Tibial nerve (tissue), 4 donors: Measurements from ENCODE around the gene PXDN. TPM values are rescaled to one million over a fixed set of nuclear protein-coding genes. Genes with fewer than 3 reads are reported as not detected.

ENCODE experiments used
- DNase-seq, 2 donors: peaks; one replicate each; pipeline ENCODE4 v3.0.0-alpha.2; 2019; ENCODE audit warnings: low spot score in 2 of 2
- H3K27ac ChIP-seq, 4 donors: fragments of 200-600 bp; sonication (generic) in 3 of 4; one replicate each; pipeline ENCODE4 v1.5.1; 2017 to 2019; ENCODE audit warnings: mild to moderate bottlenecking in 1 of 4
- H3K27me3 ChIP-seq, 2 donors: fragments of 200-600 bp; sonication (generic) in 1 of 2; one replicate each; pipeline versions ENCODE4 v1.5.1 to v1.6.0; 2017 to 2019
- H3K36me3 ChIP-seq, 3 donors: fragments of 200-600 bp; sonication (generic); one replicate each; pipeline ENCODE4 v1.5.1; 2018 to 2019
- H3K4me1 ChIP-seq, 4 donors: fragments of 200-600 bp; sonication (generic) in 3 of 4; one replicate each; pipeline ENCODE4 v1.5.1; 2017 to 2019
- H3K4me3 ChIP-seq, 4 donors: fragments of 200-600 bp; sonication (generic) in 3 of 4; one replicate each; pipeline ENCODE4 v1.5.1; 2017 to 2019; ENCODE audit warnings: mild to moderate bottlenecking in 1 of 4, moderate library complexity in 1 of 4
- H3K9me3 ChIP-seq, 4 donors: fragments of 200-600 bp; sonication (generic) in 3 of 4; one replicate each; pipeline ENCODE4 v1.5.1; 2017 to 2019
- CTCF ChIP-seq, 5 experiments: fragments of 200-600 bp in 3 of 5; fragments of 450-650 bp in 2 of 5; sonication (generic) in 3 of 5; IDR thresholded peaks; one replicate each; pipeline ENCODE4 v1.5.1; 2016 to 2019; ENCODE audit warnings: antibody characterized with exemption in 5 of 5, mild to moderate bottlenecking in 3 of 5, moderate library complexity in 2 of 5
- EP300 ChIP-seq, 2 donors: sonication (generic); formaldehyde crosslinking; IDR thresholded peaks; one replicate each; pipeline ENCODE4 v1.6.1; 2017; ENCODE audit warnings: antibody characterized with exemption in 2 of 2, mild to moderate bottlenecking in 1 of 2
- POLR2A ChIP-seq, 2 donors: fragments of 450-650 bp; IDR thresholded peaks; one replicate each; pipeline ENCODE4 v1.6.1; 2017; ENCODE audit warnings: antibody characterized with exemption in 2 of 2, mild to moderate bottlenecking in 2 of 2, moderate library complexity in 2 of 2
- WGBS, 2 donors: methylation state at CpG; one replicate each; pipeline ENCODE4 v1.1.5; 2018; 5-methylcytosine and 5-hydroxymethylcytosine counted together
- total RNA-seq, 4 donors: library from RNA; depleted of rRNA; stranded (reverse); fragments of >200 nt; gene quantifications; one replicate each; pipeline ENCODE4 v1.1.0, GENCODE V29; 2016

The PXDN gene
- total RNA-seq, 4 donors from 2014 or later: 40.4 to 72.6 (median 52.4) TPM

DNA sequence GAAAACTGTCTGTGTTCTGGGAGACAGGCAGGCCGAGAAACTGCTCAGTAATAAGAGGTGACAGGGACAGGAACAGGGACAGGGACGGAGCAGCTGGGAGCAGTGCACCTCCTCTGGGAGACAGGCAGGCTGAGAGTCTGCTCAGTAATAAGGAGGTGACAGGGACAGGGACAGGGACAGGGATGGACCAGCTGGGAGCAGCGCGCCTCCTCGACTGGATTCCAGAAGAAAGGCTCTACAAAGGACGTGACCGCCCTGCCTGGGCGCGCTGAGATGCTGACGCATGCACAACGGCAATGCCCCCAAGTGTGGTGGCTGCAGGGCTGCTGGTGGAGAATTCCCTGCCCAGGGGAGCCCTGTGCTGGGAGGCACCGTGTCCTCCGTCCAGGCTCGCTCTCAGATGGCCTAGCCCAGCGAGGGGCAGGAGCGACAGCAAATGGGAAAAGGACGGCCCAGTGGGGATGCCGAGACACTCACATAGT is 44.2 kb upstream of the PXDN start:
- Histone ChIP-seq H3K27ac (no peak overlapping the region), H3K4me3 (no peak overlapping the region), H3K4me1 (peaks cover 0 to 3% (median 0%) of the 10 kb centered on the region in 4 donors), H3K9me3 (no peaks in the 10 kb centered on the region), H3K27me3 (peaks cover 0 to 11% of the 10 kb centered on the region in 2 donors), H3K36me3 (no peaks in the 10 kb centered on the region)
- DNase-seq: no peak
- 84 to 86% methylated on average over 18 of the region's 18 CpGs for WGBS, 2 donors
- TF ChIP-seq CTCF (IDR thresholded peaks at IDR 0.05): no peak
- TF ChIP-seq EP300 (IDR thresholded peaks at IDR 0.05): no peak
- no peak for TF ChIP-seq POLR2A (IDR thresholded peaks at IDR 0.05)

- whole genome bisulfite sequencing, 2 donors: 68 to 81% methylated on average over 10 of the region's 10 CpGs
- DNase-seq: no peak
- Histone ChIP-seq H3K27me3 (peaks cover 0 to 11% of the 10 kb centered on the region in 2 donors), H3K27ac (no peak overlapping the region), H3K9me3 (no peaks in the 10 kb centered on the region), H3K4me1 (peaks cover 0 to 3% (median 0%) of the 10 kb centered on the region in 4 donors), H3K36me3 (no peaks in the 10 kb centered on the region), H3K4me3 (no peak overlapping the region)
- no peak for TF ChIP-seq POLR2A (IDR thresholded peaks at IDR 0.05)
- no peak for TF ChIP-seq CTCF (IDR thresholded peaks at IDR 0.05)
- no peak for TF ChIP-seq EP300 (IDR thresholded peaks at IDR 0.05)
Observed at GRCh38 chr2:1787755-1788477, 43.6 kb upstream of the PXDN start.

DNA sequence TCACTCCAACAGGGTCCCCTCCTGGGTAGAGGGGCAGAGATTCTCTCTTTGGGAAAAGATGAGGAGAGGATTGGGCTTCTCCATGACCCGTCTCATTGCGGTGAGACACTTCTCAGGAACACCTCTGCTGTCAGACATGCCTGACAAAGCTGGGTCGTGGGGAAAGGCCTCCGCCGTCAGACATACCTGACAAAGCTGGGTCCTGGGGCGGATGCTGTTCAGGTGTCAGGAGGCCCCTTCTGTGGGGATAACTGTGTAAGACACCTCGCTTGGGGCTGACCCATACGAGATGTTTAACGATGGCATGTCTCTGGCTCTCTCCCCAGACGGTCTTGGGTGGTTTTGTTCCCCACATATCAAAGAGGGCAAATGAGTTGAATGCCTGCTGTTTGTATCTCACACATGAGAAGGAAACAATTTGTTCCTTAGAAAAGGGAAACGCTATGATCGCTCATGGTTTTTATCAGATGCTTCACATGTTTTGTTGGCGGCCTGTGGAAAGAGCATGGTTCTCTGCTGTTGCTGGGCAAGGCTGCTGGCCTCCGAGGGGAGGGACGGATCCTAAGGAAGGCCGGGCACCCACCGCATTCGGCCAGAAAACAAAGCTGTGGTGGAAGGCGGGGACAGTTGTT is 40.8 kb upstream of the PXDN start:
- no peaks in the 10 kb centered on the region for H3K36me3 ChIP-seq
- H3K4me3 ChIP-seq: no peak overlapping the region
- TF ChIP-seq EP300 (IDR thresholded peaks at IDR 0.05) (no peak), POLR2A (IDR thresholded peaks at IDR 0.05) (no peak), CTCF (IDR thresholded peaks at IDR 0.05) (no peak)
- H3K27me3 ChIP-seq: peaks cover 0 to 17% of the 10 kb centered on the region in 2 donors
- WGBS, 2 donors: 94 to 95% methylated on average over 19 of the region's 19 CpGs
- no peak for DNase-seq
- H3K4me1 ChIP-seq: no peaks in the 10 kb centered on the region
- no peaks in the 10 kb centered on the region for H3K9me3 ChIP-seq
- no peak overlapping the region for H3K27ac ChIP-seq

DNA sequence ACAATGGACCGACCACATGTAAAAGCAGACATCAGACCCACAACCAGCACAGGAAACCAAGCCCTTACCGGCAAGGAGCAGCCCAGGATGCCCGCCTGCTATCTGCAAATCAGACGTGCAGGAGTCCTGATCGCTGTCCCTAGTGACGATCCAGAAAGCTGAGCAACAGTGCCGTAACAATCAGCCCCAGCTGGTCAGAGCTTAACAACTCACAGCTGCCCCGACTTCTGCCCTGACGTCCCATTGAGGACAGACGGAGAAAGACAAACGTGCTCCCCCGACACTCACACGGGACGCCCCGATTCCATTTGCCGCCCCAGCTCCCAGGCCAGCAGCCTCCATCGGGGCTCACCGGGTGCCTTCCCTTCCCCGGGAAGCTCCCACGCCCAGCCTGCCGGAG is 39.8 kb upstream of the PXDN start:
- Histone ChIP-seq H3K4me1 (no peaks in the 10 kb centered on the region), H3K4me3 (no peak overlapping the region), H3K9me3 (no peaks in the 10 kb centered on the region), H3K27me3 (peaks cover 0 to 17% of the 10 kb centered on the region in 2 donors), H3K36me3 (no peaks in the 10 kb centered on the region), H3K27ac (no peak overlapping the region)
- TF ChIP-seq POLR2A (IDR thresholded peaks at IDR 0.05) (no peak), CTCF (IDR thresholded peaks at IDR 0.05) (no peak), EP300 (IDR thresholded peaks at IDR 0.05) (no peak)
- 41 to 49% methylated on average over 17 to 21 of the region's 21 CpGs for WGBS, 2 donors
- no peak for DNase-seq

- DNase-seq: no peak
- Histone ChIP-seq H3K27me3 (peaks cover 0 to 17% of the 10 kb centered on the region in 2 donors), H3K36me3 (no peaks in the 10 kb centered on the region), H3K9me3 (no peaks in the 10 kb centered on the region), H3K4me1 (no peaks in the 10 kb centered on the region), H3K4me3 (no peak overlapping the region), H3K27ac (no peak overlapping the region)
- 91 to 93% methylated on average over 11 of the region's 11 CpGs for WGBS, 2 donors
- TF ChIP-seq POLR2A (IDR thresholded peaks at IDR 0.05): no peak
Observed at GRCh38 chr2:1782514-1782913, 38.2 kb upstream of the PXDN start.
